Activated effector memory CD4-positive, alpha-beta T cell treated with Interleukin-2 at 50 U/mL for 16 hours (primary cell): ENCODE results near the gene ENC1.

Source experiments
- DNase-seq: peaks from one replicate; pipeline ENCODE4 v3.0.0-alpha.2; 2020

ENC1 gene

DNA sequence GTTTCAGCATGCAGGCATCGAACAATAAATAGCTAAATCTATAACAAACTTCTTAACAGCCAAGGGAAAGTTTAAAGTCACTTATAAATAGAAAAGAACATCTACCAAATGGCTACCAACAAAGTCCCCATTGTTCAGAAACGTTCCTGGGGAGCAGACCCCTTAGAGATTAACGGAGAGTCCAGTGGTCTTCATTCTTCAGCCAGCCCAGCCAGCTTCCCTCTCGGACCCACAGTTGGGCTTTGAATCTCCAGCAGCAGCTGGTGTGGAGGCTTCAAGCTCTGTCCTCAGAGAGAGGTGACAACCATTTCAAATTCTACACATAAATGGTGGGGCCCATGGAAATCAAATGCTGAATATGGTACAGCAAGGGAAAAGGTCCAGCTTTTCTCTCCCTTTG lies 11.2 kb downstream of the ENC1 start:
- DNase-seq = no peak

DNA sequence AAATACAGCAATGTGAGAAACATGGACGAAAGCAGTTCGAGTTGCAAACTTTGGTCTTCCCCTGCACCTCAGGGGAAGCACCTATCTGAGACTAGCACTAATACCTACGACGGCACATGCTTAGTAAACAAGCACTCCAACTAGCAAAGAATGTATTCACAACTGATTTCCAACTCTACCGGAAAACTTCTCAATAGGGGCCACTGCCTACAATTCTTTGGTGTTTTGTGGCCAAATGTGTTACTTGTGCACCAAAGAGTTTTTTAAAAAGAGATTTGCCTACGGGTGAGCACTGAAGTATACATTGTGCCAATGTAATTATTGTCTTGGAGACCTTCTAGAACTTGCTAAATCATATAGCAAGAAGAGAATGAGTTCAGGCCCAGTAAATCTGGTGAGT lies 12.2 kb downstream of the ENC1 start:
- no peak for DNase-seq

DNA sequence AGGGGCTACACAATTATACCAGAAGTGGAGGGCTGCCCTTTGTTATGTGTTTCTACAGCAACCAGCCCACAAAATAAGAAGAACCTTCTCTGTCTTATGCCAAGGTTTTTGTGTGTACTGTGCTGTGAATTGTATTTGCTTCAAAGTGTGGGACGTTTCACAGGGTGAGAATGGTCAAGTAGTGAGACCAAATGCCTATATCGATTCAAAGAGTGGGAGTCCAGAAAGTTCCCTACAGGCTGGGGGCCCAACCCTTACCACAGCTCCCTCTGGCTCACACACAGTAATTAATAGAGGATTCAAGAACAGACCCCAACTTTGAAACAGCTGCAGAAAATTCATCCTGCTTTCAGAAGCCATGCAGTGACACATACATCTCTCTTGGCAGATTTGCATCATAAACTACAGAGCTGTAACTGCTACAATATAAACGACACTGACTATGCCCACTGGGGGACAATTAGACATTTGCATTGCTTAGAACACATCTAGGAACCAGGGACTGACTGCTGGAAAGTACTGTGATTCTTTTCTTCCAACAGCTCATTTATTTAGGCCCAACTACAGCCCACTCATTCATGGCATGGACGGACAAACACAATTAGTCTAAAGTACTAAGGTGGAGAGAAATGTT lies 12.8 kb downstream of the ENC1 start:
- no peak for DNase-seq

DNA sequence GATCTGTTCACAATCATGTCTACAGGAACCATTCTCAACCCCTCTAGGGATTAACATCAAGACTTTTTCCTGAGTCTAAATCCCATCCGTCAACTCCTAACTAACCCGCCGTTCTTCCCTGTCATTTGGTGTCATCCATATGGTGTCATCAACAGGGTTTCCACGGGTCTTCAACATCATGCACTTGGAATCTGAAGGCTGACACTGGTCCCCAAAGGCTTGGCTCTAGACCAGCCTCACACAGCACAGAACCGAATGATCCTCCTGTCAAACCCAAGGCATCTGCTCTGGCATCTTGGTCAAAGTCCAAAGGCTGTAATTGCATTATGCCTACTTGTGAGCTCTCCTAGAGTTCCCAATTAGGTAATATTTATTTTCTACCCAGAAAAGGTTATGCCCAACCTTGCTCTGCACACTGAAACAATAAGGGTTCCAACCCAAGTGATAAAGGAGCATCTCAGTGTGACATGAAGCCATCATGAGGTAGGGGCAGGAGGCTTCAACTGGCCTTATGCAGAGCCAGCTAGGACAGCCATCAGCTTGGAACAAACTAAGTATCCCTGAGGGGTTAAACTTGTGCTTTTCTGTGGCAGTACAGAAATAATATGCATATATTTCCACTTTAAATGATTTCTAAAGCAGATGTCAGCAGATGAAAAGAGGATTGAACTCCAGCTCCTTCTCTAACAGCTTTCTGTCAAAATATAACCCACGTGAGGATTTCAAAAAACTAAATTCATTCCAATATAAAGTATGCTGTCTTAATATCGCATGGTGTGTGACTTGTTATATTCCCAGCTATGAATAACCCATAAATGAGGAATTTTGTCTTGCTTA lies 13.9 kb downstream of the ENC1 start:
- no peak for DNase-seq

DNA sequence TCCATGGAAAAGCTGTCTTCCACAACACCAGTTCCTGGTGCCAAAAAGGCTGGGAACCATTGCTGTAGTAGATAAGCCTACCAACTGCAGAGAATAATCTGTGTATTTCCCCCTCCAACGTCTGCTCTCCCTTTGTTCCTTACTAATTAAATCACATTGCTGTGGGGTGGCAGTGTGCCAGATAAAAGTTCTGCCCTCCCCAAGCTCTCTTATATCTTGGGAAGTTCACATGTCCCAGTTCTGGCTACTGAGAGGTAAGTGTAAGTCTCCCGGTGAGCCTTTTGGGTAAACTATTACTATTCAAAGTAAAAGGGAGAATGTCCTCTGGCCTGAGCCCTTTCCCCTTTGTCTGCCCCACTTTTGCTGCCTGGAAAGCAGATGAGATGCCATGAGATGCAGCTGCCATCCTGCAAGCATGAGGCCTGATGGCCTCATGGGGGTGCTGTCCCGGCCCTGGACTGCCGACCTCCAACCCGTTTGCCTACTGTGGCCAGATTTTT lies 14.7 kb downstream of the ENC1 start:
- no peak for DNase-seq

DNA sequence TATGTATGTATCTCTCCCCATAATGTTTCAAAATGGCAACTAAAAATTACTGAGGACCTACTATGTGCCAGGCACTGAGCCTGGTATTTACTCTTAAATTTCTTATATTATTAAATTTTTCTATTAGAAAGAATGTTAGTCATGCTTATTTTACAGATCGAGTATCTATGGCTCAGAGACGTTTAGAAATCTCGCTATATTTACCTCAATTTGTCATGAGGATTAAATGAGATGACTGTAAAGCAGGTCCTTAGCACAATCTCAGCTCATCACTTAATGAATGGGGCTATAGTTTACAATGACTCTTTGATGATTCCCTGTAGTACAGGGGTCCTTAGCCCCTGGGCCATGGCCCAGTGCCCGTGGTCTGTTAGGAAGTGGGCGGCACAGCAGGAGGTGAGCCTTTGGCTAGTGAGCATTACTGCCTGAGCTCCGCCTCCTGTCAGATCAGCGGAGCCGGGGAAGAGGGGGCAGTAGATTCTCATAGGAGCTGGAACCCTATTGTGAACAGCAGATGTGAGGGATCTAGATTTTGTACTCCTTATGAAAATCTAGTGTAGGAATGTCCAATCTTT lies 15.5 kb downstream of the ENC1 start:
- no peak for DNase-seq

DNA sequence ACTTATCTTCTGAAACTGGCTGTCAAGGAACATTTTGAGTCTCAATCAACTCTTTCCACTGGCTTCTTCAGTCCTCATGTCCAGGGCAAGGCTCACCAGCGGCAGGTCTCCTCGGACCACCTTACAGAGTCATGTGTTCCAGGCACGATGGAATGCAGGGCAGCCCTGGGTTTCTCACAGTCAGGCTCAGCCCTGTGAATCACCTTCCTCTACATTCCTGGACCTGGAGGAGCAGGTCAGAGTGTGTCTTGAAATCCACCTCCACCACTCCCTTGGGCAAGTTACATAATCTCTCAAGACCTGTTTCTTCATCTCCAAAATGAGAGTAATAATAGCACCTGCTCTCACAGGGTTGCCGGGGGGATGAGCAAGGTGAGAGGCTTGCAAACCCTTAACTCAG lies 16.0 kb downstream of the ENC1 start:
- DNase-seq = no peak

DNA sequence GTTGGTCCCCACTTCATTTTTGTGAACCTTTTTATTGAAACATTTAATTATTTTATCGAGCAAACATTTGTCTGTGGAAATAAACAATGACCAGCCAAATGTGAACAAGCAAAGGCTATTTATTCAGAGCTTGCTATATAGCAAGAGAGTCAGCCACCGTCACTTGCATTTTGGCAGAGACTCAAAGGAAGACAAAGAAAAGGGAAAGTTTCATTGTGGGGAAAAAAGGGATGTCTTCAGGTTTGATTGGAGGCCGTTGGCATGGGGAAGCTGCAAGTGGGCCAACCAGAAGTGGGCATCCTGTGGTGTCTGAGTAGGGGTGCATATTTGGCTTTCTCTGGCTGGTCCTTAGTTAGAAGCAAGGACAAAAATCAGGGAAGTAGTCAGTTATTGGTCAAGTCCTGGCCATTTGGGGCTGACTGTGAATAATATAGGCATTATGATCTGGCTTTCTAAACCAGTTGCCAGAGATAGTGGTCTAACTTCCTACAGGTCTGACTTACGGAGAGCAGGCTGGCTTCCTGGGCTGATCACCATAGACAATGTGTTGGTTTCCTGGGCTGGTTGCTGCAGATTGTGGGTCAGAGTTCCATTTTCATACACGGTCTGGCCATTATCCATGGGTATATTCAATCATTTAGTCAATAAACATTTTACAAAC lies 16.6 kb downstream of the ENC1 start:
- DNase-seq = no peak

DNA sequence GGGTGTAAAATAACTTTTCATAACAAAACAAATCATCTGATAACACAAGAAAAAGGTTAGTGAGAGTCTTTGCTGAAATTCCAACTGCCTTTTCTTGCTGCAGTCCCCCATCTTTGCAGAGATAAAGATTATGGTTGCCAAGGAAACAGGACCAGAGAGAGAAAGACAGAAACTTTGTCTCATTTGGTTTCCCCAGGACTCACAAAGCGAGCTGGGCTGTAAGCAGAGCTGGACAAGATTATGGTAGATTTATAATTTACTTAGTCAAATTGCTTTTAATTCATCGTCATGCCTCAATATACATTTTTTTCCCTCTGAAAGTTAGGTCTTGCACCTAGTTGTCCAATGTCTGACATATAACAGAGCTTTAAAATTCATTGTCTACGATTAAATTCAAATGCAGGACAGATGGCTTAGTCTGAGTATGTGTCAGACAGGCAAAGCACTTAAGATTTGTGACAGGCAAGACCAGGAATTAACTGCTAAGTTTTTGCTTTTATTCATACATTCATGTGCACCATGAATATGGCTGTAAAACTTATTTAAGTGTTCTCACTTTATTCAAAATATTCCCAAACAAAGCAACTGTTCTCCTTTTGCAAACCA lies 17.4 kb downstream of the ENC1 start:
- DNase-seq = no peak

DNA sequence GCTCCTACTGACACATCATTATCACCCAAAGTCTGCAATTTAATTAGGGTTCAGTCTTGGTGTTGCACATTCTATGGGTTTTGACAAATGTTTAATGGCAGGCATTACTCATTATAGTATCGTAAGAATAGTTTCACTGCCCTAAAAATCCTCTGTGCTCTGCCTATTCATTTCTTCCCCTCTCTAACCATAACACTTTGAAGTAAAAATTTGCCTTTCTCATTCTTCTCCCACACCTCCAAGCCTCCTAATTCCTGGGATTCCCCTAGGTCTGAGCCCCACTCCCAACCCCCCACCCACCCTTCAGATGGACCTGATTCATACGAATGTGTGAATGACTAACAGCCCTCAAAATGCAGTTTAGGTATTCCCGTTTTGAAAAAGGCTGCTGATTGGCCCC lies 18.4 kb downstream of the ENC1 start:
- DNase-seq = no peak

DNA sequence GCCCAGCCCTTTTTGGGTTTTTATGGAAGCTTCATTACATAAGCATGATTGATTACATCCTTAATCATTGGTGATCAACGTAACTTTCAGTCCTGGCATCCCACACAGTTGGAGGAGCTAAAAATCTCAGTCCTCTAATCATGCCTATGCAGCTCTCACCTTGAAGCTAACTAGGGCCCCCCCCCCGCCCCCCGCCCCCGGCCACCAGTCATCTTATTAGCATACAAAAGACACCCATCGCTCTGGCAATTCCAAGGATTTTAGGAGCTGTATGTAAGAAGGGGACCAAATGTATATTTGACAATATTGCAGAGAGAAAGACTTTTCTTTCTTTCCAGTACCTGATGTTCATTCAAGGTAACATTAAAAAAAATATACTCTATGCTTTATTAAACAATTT lies 19.0 kb downstream of the ENC1 start:
- no peak for DNase-seq

DNA sequence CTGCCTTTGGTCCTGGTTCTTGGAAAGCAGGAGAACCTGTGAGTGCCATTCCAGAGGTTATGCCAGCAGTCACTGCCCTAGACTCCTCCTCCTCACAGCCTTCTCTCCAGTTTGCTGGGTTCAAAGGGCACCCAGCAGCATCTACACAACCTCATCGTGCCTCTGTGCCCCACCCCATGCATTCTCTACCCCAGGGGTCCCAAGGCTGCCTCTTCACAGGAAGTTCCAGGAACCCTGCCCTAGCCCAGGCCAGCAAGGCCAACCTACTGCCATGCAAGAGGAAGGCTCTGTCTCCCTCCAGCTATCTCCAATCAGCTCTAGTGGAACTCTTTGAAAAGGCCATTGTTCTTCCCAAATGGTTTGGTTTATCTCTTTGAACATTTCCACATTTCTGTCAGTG lies 21.2 kb downstream of the ENC1 start:
- DNase-seq = no peak

DNA sequence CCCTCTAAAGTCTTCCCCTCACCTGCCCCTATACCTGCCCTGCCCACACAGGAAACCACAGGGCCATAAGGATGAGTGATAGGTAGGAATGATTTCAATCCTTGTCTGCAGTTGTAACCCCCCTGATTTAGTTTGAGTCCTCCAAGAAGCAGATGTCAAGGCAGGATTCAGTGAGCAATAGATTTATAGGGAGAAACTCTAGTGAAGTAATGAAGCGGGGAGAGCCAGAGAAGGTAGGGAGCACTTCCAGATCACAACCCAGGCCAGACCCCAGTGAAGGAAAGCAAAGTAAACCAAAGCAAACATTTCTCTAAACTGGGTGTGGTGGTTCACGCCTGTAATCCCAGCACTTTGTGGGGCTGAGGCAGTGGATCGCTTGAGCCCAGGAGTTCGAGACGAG lies 22.4 kb downstream of the ENC1 start:
- DNase-seq = no peak

DNA sequence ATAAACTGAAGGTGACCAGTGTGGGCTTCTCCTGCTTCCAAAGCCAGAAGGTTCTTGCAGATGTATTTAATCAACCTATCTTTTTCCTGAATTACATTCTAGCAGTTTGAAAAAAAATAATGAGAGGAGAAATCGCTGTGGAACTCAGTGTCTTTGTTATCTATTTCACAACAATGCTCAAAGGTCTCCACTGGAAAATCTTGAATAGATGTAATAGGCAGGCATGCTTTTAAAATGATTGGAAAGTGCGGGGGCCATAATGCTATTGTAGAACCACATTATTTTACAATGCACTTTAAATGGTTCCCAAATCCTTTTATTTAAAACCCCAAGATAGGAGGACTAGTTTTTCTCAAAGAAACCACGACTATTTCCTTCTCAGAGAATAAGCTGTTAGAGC lies 23.3 kb downstream of the ENC1 start:
- DNase-seq = no peak

DNA sequence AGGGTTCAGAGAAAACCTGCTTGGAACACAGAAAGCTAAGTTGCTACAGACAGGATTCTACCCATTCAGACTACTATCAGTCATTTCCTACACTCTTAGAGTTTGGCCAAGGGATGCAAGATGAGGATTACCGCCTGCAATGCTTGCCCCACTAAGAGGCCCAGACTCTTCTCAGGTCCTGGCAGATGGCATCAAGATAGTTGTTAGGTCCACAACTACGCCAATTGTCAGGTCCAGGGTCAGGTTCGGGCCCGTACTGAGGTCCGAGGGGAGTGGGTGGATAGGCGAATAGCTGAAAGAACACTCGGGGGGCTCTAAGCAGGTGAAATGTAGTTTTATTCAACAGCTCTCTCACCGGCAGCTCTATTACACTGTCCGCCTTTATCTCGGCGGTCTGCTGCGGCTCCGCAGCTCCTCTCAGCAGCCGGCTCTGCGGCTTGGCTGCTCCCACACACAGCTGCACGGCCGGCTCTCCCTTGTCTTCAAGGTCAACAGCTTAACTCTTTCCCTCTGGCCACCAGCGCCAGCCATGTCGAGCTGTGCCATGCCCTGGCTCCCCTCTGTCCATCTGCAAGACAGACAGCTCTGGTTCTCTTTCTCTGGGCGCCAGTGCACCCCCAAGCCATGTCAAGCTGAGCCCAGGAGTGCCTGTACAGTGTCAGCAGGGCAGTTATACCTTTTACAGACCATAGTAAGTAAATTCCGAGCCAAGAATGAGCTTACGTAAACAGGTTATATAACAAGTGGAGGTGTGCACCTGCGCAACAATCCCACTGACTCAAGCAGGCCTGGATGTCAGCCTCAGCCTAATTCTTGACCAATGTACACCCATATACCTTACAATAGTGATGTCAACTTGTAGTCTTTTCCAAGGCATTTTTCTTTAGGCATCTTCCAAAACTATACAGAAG lies 24.0 kb downstream of the ENC1 start:
- no peak for DNase-seq

DNA sequence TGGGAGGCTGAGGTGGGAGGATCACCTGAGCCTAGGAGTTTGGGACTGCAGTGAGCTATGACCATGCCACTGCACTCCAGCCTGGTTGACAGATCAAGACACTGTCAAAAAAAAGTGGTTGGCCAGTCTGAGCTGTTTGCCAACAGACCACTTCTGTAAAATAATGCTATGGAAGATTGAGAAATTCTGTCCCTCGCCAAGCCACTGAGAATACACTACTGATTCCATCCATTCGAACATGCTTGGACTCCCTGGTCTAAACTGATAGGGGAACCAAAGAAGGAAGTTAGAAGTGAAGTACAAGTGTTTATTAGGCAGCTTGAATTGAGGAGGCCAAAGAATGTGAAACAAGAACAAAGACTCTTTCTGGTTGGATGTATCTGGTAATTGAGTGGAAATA lies 27.2 kb downstream of the ENC1 start:
- no peak for DNase-seq

DNA sequence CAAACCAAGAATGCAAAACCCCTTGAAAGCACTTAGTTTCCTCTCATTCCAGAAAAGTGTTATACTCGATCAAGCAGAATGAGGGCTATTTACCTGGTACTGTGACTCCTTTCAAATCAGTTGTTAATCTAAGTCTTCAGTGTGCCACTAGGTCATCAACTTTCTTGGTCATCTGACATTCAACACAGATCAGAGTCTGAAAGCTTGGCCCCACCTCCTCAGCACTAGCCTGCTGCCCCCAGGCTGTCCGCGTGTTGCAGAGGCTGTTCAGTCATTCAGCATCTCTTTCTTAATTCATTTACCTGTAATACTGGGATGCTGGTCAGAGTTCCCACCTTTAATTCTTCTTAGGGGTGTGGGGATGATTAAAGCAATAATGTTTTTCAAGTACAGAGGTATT lies 28.5 kb downstream of the ENC1 start:
- DNase-seq = no peak

DNA sequence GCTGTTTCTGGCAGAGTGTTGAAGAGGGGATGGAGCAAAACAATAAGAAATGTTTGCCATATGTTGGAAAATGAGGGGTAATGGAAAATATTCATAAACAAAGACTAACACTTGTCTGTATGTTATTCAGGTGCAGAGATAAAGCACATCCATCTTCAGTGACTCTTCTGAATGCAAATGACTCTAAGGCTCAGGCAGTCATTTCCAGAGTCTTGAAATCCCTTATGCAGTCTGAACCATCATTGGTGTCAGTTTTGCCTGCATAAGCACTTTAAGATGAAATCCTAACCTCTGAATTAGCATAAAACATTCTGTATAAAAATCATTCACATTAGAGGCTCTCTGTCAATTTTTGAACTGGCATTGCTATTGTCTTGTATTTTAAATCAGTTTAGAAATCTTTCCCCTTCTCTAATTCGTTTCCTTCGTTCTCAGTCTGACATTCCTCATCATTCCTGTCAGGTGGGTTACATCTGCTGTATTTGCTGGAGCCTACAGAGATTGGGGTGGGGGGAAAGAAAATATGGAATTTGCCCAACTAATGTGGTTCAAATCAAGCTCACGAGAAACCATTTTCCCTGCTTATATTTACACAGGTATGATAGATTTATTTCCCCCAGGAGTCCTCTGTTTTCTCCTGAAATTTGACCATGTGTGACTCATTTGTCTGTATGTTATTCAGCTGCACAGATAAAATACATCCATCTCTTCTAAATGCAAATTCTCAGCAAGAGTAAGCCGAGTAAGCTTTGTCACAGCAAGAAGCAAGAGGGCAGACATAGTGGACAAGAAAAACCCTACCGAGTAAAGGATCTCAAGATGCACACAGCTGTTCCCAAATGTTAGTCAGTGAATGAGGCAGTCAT lies 31.6 kb downstream of the ENC1 start:
- no peak for DNase-seq

DNA sequence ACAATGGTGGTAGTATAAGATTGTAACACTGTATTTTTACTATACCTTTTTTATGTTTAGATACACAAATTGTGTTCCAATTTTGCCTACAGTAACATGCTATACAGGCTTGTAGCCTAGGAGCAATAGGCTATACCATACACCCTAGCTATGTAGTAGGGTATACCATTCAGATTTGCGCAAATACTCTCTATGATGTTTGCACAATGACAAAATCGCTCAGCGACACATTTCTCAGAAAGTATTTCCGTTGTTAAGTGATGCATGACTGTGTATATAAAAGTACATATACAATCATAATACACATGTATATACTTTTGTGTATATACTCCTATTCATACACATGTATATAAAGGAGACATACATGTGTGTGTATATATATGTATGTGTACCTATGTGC lies 34.8 kb downstream of the ENC1 start:
- no peak for DNase-seq

DNA sequence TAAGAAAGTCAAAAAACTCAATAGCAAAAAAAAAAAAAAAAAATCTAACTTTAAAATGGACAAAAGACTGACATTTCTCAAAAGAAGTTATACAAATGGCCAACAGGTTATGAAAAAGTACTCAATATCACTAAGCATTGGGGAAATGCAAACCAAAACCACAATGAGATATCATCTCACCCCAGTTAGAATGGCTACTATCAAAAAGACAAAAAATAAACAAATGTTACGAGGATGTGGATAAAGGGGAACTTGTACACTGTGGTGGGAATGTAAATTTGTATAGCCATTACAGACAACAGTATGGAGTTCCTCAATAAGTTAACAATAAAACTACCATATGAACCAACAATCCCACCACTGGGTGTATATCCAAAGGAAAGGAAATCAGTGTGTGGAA lies 37.2 kb downstream of the ENC1 start:
- DNase-seq = no peak

DNA sequence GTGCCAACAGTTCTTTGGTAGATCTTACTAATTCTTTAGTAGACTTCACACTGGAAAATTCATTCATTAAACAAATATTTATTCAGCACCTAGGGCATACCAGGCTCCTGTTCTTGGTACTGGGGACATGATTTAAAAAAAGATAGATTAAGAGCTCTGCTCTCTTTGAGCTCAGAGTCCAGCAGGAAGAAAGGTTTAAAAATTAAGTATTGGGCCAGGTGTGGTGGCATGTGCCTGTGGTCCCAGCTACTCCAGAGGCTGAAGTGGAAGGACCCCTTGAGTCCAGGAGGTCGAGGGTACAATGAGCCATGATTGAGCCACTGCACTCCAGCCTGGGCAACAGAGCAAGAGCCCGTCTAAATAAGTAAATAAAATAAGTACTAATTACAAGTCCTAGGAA lies 41.4 kb downstream of the ENC1 start:
- no peak for DNase-seq
